Right lobe of liver (tissue), 6 donors: ENCODE results near the gene HMG20B. TPM values are rescaled to one million over a fixed set of nuclear protein-coding genes. Genes with fewer than 3 reads are reported as not detected.
A peak's percentile ranks its signal among the peaks of the same experiment; 100 is the strongest.

Experiments used
- ATAC-seq, 4 donors: fragments of 200-7000 bp; cut with Tn5 transposase; one replicate each; pipeline ENCODE4 v1.9.1; 2020; ENCODE audit warnings: mild to moderate bottlenecking in 4 of 4, moderate library complexity in 4 of 4
- DNase-seq, 3 donors: peaks; one replicate each; pipeline ENCODE4 v3.0.0-alpha.2; 2020
- H3K27ac ChIP-seq, 3 donors: fragments of 200-600 bp; one replicate each; pipeline ENCODE4 v1.8.0; 2022
- H3K27me3 ChIP-seq, 2 donors: fragments of 200-600 bp; one replicate each; pipeline ENCODE4 v1.8.0; 2022
- H3K36me3 ChIP-seq, 4 donors: fragments of 200-600 bp; sonication (generic) in 1 of 4; one replicate each; pipeline versions ENCODE4 v1.5.1 to v1.8.0; 2017 to 2022; ENCODE audit warnings: control low read depth in 1 of 4
- H3K4me1 ChIP-seq, 4 donors: fragments of 200-600 bp; sonication (generic) in 1 of 4; one replicate each; pipeline versions ENCODE4 v1.5.1 to v1.8.0; 2017 to 2022; ENCODE audit warnings: control low read depth in 1 of 4
- H3K4me3 ChIP-seq, 3 donors: fragments of 200-600 bp; one replicate each; pipeline ENCODE4 v1.8.0; 2022
- H3K9me3 ChIP-seq, 4 donors: fragments of 200-600 bp; sonication (generic) in 1 of 4; one replicate each; pipeline versions ENCODE4 v1.5.1 to v1.8.0; 2017 to 2022; ENCODE audit warnings: control low read depth in 1 of 4
- CTCF ChIP-seq, 4 donors: fragments of 200-600 bp in 3 of 4; fragments of 450-650 bp in 1 of 4; IDR thresholded peaks; one replicate each; pipeline versions ENCODE4 v1.5.1 to v1.8.0; 2016 to 2022; ENCODE audit warnings: antibody characterized with exemption in 4 of 4, mild to moderate bottlenecking in 2 of 4
- POLR2A ChIP-seq: fragments of 450-650 bp; IDR thresholded peaks from one replicate; pipeline ENCODE4 v1.6.1; 2017; ENCODE audit warnings: antibody characterized with exemption, mild to moderate bottlenecking
- WGBS: methylation state at CpG from one replicate; pipeline ENCODE4 v1.1.6; 2018; ENCODE audit warnings: low coverage, low lambda C conversion rate; ENCODE audit not compliant: insufficient coverage; ENCODE audit errors: missing lambda C conversion rate; 5-methylcytosine and 5-hydroxymethylcytosine counted together
- intact Hi-C, 2 donors: fragments of 100-400 bp; cut with DNase I; formaldehyde crosslinking; loops; one replicate each; pipeline versions ENCODE4 v1.11.2 to v1.14.1; 2022
- total RNA-seq, 6 experiments: library from RNA; depleted of rRNA in 2 of 6; stranded (reverse); fragments of >200 nt in 2 of 6; fragmentation: NEBNext Ultra II Directional in 3 of 6; extraction: Animal tissue kit (Norgen Biotek cat#: 25700) in 3 of 6; gene quantifications; one replicate each; pipeline versions ENCODE4 v1.1.0 to v1.2.4, GENCODE V29; 2016 to 2023
- donor health status: DM: no; HTN: yes; CAD: no.
- donor health status: DM: no; HTN: no; CAD: no.
- donor health status: DM: no; HTN: no; CAD: no.
- donor health status: DM: no; HTN: yes; CAD: no.
- donor health status: DM: no; HTN: yes; CAD: no.

Gene HMG20B
- total RNA-seq, 6 experiments from 2014 or later, result 30.7 to 58.6 (median 33.3) TPM

- Histone ChIP-seq H3K9me3 (no peaks in the 10 kb centered on the region), H3K4me3 (no peak overlapping the region), H3K27ac (peak overlapping the region in 1 of 3 donors; percentile 39), H3K4me1 (no peaks in the 10 kb centered on the region), H3K36me3 (peaks cover 0 to 19% (median 5%) of the 10 kb centered on the region in 4 donors), H3K27me3 (no peaks in the 10 kb centered on the region)
- intact Hi-C loops, result loop anchor here in 1 of 2 donors (10.0 kb wide), 1 partner anchor 68 kb away; no protein-coding TSS in a partner anchor
- ATAC-seq, result no peak
- peak in 2 of 3 donors; percentile 23 to 49 for DNase-seq
- no peak for TF ChIP-seq CTCF (IDR thresholded peaks at IDR 0.05)
- no peak for TF ChIP-seq POLR2A
- WGBS, result 90% methylated on average over 2 of the region's 33 CpGs
These were observed 39.6 kb downstream of the HMG20B start for GRCh38 chr19:3612330-3612729.

- no peaks in the 10 kb centered on the region for H3K27me3 ChIP-seq
- H3K4me3 ChIP-seq, result no peak overlapping the region
- no peaks in the 10 kb centered on the region for H3K9me3 ChIP-seq
- WGBS, result 100% methylated on average over 3 of the region's 79 CpGs
- H3K27ac ChIP-seq, result peak overlapping the region in 2 of 3 donors; percentile 8 to 39
- TF ChIP-seq CTCF (IDR thresholded peaks at IDR 0.05) (no peak), POLR2A (no peak)
- ATAC-seq, result peak in 3 of 4 donors; percentile 2 to 21 (median 8)
- H3K4me1 ChIP-seq, result no peaks in the 10 kb centered on the region
- peaks cover 0 to 19% (median 5%) of the 10 kb centered on the region in 4 donors for H3K36me3 ChIP-seq
- peak in 2 of 3 donors; percentile 37 to 53 for DNase-seq
- intact Hi-C loops, result loop anchor here in 1 of 2 donors (10.0 kb wide), 1 partner anchor 68 kb away; no protein-coding TSS in a partner anchor
These were observed 40.4 kb downstream of the HMG20B start for GRCh38 chr19:3612901-3613741.

- 89% methylated on average over 6 of the region's 39 CpGs for WGBS
- TF ChIP-seq CTCF (IDR thresholded peaks at IDR 0.05) (no peak), POLR2A (no peak)
- ATAC-seq (no peak), DNase-seq (peak in 1 of 3 donors; percentile 14)
- no peaks in the 10 kb centered on the region for H3K9me3 ChIP-seq
- H3K4me3 ChIP-seq, result no peak overlapping the region
- intact Hi-C loops, result loop anchor here in 1 of 2 donors (10.0 kb wide), 1 partner anchor 69 kb away; no protein-coding TSS in a partner anchor
- H3K27ac ChIP-seq, result peak overlapping the region in 1 of 3 donors; percentile 8
- no peaks in the 10 kb centered on the region for H3K4me1 ChIP-seq
- no peaks in the 10 kb centered on the region for H3K27me3 ChIP-seq
- H3K36me3 ChIP-seq, result peaks cover 0 to 19% (median 5%) of the 10 kb centered on the region in 4 donors
These were observed 41.3 kb downstream of the HMG20B start for GRCh38 chr19:3613818-3614661.

GRCh38 chr19:3614858-3615505, 42.2 kb downstream of the HMG20B start:
- Histone ChIP-seq H3K4me1 (no peaks in the 10 kb centered on the region), H3K27me3 (no peaks in the 10 kb centered on the region), H3K4me3 (no peak overlapping the region), H3K36me3 (peaks cover 0 to 19% (median 5%) of the 10 kb centered on the region in 4 donors), H3K9me3 (no peaks in the 10 kb centered on the region), H3K27ac (no peak overlapping the region)
- no peak for ATAC-seq
- TF ChIP-seq POLR2A, result no peak
- TF ChIP-seq CTCF (IDR thresholded peaks at IDR 0.05), result no peak
- DNase-seq, result peak in 1 of 3 donors; percentile 15
- 100% methylated on average over 1 of the region's 18 CpGs for WGBS
- intact Hi-C loops, result loop anchor here in 1 of 2 donors (10.0 kb wide), 1 partner anchor 70 kb away; no protein-coding TSS in a partner anchor
